Right lobe of liver (tissue), 6 donors: ENCODE measurements around the gene ARF1. TPM values are rescaled to one million over a fixed set of nuclear protein-coding genes. Genes with fewer than 3 reads are reported as not detected.

ENCODE experiments used
- ATAC-seq, 4 donors: fragments of 200-7000 bp; cut with Tn5 transposase; one replicate each; pipeline ENCODE4 v1.9.1; 2020; ENCODE audit warnings: mild to moderate bottlenecking in 4 of 4, moderate library complexity in 4 of 4
- DNase-seq, 3 donors: peaks; one replicate each; pipeline ENCODE4 v3.0.0-alpha.2; 2020
- H3K27ac ChIP-seq, 3 donors: fragments of 200-600 bp; one replicate each; pipeline ENCODE4 v1.8.0; 2022
- H3K27me3 ChIP-seq, 2 donors: fragments of 200-600 bp; one replicate each; pipeline ENCODE4 v1.8.0; 2022
- H3K36me3 ChIP-seq, 4 donors: fragments of 200-600 bp; sonication (generic) in 1 of 4; one replicate each; pipeline versions ENCODE4 v1.5.1 to v1.8.0; 2017 to 2022; ENCODE audit warnings: control low read depth in 1 of 4
- H3K4me1 ChIP-seq, 4 donors: fragments of 200-600 bp; sonication (generic) in 1 of 4; one replicate each; pipeline versions ENCODE4 v1.5.1 to v1.8.0; 2017 to 2022; ENCODE audit warnings: control low read depth in 1 of 4
- H3K4me3 ChIP-seq, 3 donors: fragments of 200-600 bp; one replicate each; pipeline ENCODE4 v1.8.0; 2022
- H3K9me3 ChIP-seq, 4 donors: fragments of 200-600 bp; sonication (generic) in 1 of 4; one replicate each; pipeline versions ENCODE4 v1.5.1 to v1.8.0; 2017 to 2022; ENCODE audit warnings: control low read depth in 1 of 4
- CTCF ChIP-seq, 4 donors: fragments of 200-600 bp in 3 of 4; fragments of 450-650 bp in 1 of 4; IDR thresholded peaks; one replicate each; pipeline versions ENCODE4 v1.5.1 to v1.8.0; 2016 to 2022; ENCODE audit warnings: antibody characterized with exemption in 4 of 4, mild to moderate bottlenecking in 2 of 4
- POLR2A ChIP-seq: fragments of 450-650 bp; IDR thresholded peaks from one replicate; pipeline ENCODE4 v1.6.1; 2017; ENCODE audit warnings: antibody characterized with exemption, mild to moderate bottlenecking
- WGBS: methylation state at CpG from one replicate; pipeline ENCODE4 v1.1.6; 2018; ENCODE audit warnings: low coverage, low lambda C conversion rate; ENCODE audit not compliant: insufficient coverage; ENCODE audit errors: missing lambda C conversion rate; 5-methylcytosine and 5-hydroxymethylcytosine counted together
- intact Hi-C, 2 donors: fragments of 100-400 bp; cut with DNase I; formaldehyde crosslinking; loops; one replicate each; pipeline versions ENCODE4 v1.11.2 to v1.14.1; 2022
- total RNA-seq, 6 experiments: library from RNA; depleted of rRNA in 2 of 6; stranded (reverse); fragments of >200 nt in 2 of 6; fragmentation: NEBNext Ultra II Directional in 3 of 6; extraction: Animal tissue kit (Norgen Biotek cat#: 25700) in 3 of 6; gene quantifications; one replicate each; pipeline versions ENCODE4 v1.1.0 to v1.2.4, GENCODE V29; 2016 to 2023
- donor health status: DM: no; HTN: yes; CAD: no.
- donor health status: DM: no; HTN: no; CAD: no.
- donor health status: DM: no; HTN: no; CAD: no.
- donor health status: DM: no; HTN: yes; CAD: no.
- donor health status: DM: no; HTN: yes; CAD: no.

Gene ARF1
- total RNA-seq, 6 experiments from 2014 or later: 143 to 261 (median 193) TPM

DNA sequence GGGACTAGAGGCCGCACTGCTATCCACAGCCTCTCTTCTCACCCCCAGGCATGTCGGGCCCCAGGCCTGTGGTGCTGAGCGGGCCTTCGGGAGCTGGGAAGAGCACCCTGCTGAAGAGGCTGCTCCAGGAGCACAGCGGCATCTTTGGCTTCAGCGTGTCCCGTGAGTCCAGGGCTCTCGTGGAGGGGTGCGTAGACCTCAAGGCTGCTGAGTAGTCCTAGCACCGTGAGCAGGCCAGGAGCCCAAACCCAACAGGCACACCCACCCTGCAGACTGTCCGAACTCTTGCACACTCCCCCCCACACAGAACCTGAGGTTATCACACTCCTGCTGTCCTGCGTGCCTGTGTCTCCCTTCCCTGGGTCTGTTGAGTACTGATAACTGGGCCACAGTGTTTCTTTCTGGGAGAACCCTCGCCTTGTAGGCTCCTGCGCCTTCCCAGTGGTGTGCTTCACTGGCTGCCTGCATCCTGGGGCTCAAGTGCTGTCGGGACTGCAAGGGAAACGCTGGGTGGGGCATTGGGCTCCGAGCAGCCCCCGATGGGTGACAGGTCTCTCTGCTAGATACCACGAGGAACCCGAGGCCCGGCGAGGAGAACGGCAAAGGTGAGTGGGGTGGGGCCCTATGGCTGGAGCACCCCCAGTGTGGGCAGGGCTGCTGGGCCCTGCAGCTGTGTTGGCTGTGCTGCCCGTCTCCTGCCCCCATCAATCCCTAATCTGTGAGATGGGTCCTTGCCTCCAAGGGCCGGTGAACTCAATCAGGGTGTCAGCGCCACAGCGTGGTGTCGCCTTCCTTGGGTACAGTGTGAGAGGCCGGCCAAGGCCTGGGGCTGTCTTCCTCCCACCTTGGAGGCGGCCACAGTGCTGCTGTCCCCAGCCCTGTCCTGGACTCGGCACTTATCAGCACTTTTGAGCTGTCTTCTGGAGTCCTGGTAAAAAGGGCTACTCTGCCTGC, 63.2 kb downstream of the ARF1 start:
- H3K9me3 ChIP-seq: no peaks in the 10 kb centered on the region
- H3K27ac ChIP-seq: no peak overlapping the region
- no peak for ATAC-seq
- H3K4me3 ChIP-seq: no peak overlapping the region
- 29% methylated on average over 1 of the region's 31 CpGs for WGBS
- no peaks in the 10 kb centered on the region for H3K27me3 ChIP-seq
- intact Hi-C loops: no loop called here
- H3K36me3 ChIP-seq: peaks cover 0 to 9% (median 4%) of the 10 kb centered on the region in 4 donors
- peak in 1 of 3 donors; percentile 27 for DNase-seq
- peaks cover 0 to 21% (median 15%) of the 10 kb centered on the region in 4 donors for H3K4me1 ChIP-seq
- TF ChIP-seq CTCF (IDR thresholded peaks at IDR 0.05) (no peak), POLR2A (no peak)

GRCh38 chr1:228146417-228147150, 64.1 kb downstream of the ARF1 start:
- DNase-seq: no peak
- Histone ChIP-seq H3K4me1 (peaks cover 0 to 14% (median 10%) of the 10 kb centered on the region in 4 donors), H3K27me3 (no peaks in the 10 kb centered on the region), H3K4me3 (no peak overlapping the region), H3K36me3 (peaks cover 0 to 9% (median 4%) of the 10 kb centered on the region in 4 donors), H3K27ac (no peak overlapping the region), H3K9me3 (no peaks in the 10 kb centered on the region)
- WGBS: 86% methylated on average over 2 of the region's 18 CpGs
- ATAC-seq: no peak
- intact Hi-C loops: no loop called here
- TF ChIP-seq POLR2A (no peak), CTCF (IDR thresholded peaks at IDR 0.05) (no peak)

DNA sequence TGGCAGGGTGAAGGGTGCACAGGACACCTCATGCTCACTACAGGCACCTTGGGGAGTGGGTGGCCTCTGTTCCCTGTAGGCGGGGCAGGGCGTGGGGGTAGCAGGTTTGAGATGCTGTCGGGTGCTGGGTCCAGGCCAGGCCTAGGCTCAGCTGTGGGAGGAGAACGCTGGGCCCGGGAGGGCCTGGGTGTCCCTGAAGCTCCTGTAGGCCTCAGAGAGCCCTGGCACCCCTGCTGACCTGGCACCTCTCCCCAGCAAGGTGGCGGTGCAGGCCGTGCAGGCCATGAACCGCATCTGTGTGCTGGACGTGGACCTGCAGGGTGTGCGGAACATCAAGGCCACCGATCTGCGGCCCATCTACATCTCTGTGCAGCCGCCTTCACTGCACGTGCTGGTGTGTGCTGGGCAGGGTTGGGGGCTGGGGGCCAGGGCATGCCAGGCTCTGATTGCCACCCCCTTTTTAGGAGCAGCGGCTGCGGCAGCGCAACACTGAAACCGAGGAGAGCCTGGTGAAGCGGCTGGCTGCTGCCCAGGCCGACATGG, 64.7 kb downstream of the ARF1 start:
- ATAC-seq (no peak), DNase-seq (no peak)
- intact Hi-C loops: no loop called here
- Histone ChIP-seq H3K9me3 (no peaks in the 10 kb centered on the region), H3K4me1 (peaks cover 0 to 8% (median 4%) of the 10 kb centered on the region in 4 donors), H3K36me3 (peaks cover 0 to 9% (median 4%) of the 10 kb centered on the region in 4 donors), H3K4me3 (no peak overlapping the region), H3K27me3 (no peaks in the 10 kb centered on the region), H3K27ac (no peak overlapping the region)
- 100% methylated on average over 3 of the region's 20 CpGs for WGBS
- TF ChIP-seq CTCF (IDR thresholded peaks at IDR 0.05): no peak
- no peak for TF ChIP-seq POLR2A

DNA sequence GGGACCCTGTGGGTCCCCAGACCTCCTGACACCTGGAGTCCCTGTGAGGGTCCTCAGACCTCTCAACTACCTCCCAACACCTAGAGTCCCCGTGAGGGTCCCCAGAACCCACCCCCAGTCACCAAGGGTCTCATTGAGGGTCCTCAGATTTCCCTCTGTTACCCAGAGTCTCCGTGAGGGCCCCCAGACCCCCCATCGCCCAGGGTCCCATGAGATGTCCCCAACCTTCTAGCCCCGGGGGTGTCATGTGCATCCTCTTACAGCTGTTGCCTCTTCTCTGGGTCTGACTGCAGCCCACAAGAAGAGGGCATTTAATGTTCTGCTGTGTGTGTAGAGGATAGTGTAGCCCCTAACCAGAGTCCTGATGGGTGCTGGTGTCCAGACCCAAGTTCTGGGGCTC, 65.3 kb downstream of the ARF1 start:
- H3K36me3 ChIP-seq: peaks cover 0 to 9% (median 4%) of the 10 kb centered on the region in 4 donors
- WGBS: no CpG with 5 or more reads among the region's 4 CpGs
- TF ChIP-seq CTCF (IDR thresholded peaks at IDR 0.05) (no peak), POLR2A (no peak)
- H3K27me3 ChIP-seq: no peaks in the 10 kb centered on the region
- no peak overlapping the region for H3K27ac ChIP-seq
- peaks cover 0 to 3% (median under 1%) of the 10 kb centered on the region in 4 donors for H3K4me1 ChIP-seq
- no peak overlapping the region for H3K4me3 ChIP-seq
- ATAC-seq (no peak), DNase-seq (no peak)
- intact Hi-C loops: no loop called here
- H3K9me3 ChIP-seq: no peaks in the 10 kb centered on the region
